22Rv1 (cell line): ENCODE results near the gene ITPK1.

Experiments used
- CTCF ChIP-seq: fragments of 450-650 bp; IDR thresholded peaks from 2 replicates; pipeline ENCODE4 v1.5.1; 2017; ENCODE audit warnings: mild to moderate bottlenecking
- ZFX ChIP-seq: fragments of 450-650 bp; IDR thresholded peaks from 2 replicates; pipeline ENCODE4 v1.6.1; 2017; ENCODE audit warnings: antibody characterized with exemption, borderline replicate concordance

GRCh38 chr14:92940543-92940942 lies 175.2 kb downstream of the ITPK1 start:
- TF ChIP-seq CTCF (no peak), ZFX (no peak)
